Nephron (organoid): ENCODE data around the gene TPGS1.
"Not testable (repeated sequence)": the region's sequence is repeated elsewhere in the genome, so short reads cannot be mapped to it uniquely, and the experiment has no call there.

Experiments
- H3K27ac Mint-ChIP-seq, 3 experiments: 2 replicates each; pipeline ENCODE4 v1.8.0; 2020; ENCODE audit warnings: mixed read lengths in 3 of 3, mild to moderate bottlenecking in 2 of 3, moderate library complexity in 1 of 3
- H3K27me3 Mint-ChIP-seq: 2 replicates; pipeline ENCODE4 v1.8.0; 2021; ENCODE audit warnings: low read depth, mild to moderate bottlenecking, moderate library complexity, mixed read lengths
- H3K36me3 Mint-ChIP-seq: 2 replicates; pipeline ENCODE4 v1.8.0; 2020; ENCODE audit warnings: low read depth, mixed read lengths
- H3K4me1 Mint-ChIP-seq: 2 replicates; pipeline ENCODE4 v1.8.0; 2020; ENCODE audit warnings: mixed read lengths
- H3K4me3 Mint-ChIP-seq, 3 experiments: 2 replicates each; pipeline ENCODE4 v1.8.0; 2020; ENCODE audit warnings: mild to moderate bottlenecking in 3 of 3, mixed read lengths in 3 of 3, moderate library complexity in 2 of 3
- H3K9me3 Mint-ChIP-seq: 2 replicates; pipeline ENCODE4 v1.8.0; 2020; ENCODE audit warnings: mixed read lengths
- CTCF ChIP-seq, 3 experiments: fragments of 200-600 bp; sonication (generic); IDR thresholded peaks; one replicate each; pipeline ENCODE4 v1.5.0; 2021; ENCODE audit warnings: antibody characterized with exemption in 3 of 3; ENCODE audit not compliant: unreplicated experiment in 3 of 3

The TPGS1 gene

DNA sequence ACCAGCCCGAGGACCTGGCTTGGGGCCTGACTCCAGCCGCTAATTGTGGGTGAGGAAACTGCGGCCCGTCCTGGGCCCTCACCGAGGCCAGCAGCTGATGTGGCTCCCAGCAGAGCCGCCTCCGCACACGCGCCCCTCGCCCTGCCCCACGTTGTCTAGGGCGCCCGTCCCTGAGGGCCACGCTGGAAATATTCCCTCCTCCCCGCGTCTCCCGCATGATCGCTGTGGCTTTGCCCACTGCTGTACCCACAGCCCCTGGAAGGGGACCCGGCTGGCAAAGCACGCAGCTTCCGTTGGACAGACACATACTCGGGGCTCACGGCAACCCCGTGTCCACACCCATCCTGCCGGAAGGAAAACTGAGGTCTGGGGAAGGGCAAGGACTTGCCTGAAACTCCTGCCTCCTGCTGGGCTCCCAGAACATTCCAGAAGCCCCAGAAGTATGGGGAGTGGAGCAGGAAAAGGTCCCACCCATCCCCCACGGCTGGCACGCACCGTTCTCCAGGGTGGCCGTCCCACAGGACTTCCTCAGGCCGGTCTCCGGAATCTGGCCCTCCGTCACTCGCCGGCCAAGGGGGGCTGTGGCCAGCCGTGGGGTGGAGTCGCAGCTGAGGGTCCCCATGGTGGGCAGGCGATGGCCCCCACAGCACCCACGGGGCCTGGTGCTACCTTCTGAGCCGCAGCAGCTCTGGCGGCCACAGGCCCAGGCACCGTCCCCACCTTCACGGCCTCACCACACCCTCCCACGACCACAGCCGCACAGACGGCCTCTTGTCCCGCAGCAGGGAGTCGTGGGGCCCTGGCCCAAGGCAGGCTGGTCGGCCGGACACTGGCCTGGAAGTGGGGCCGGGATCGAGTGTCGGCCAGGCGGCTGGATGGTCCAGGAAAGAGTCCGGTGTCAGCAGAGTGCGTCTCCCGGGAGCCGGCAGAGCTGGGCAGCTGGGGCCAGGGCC, 32.9 kb upstream of the TPGS1 start:
- no peaks in the 10 kb centered on the region for H3K9me3 Mint-ChIP-seq
- peaks cover 5% of the 10 kb centered on the region for H3K4me1 Mint-ChIP-seq
- H3K27me3 Mint-ChIP-seq = peaks cover 13% of the 10 kb centered on the region
- no peak overlapping the region for H3K4me3 Mint-ChIP-seq
- no peaks in the 10 kb centered on the region for H3K36me3 Mint-ChIP-seq
- no peak overlapping the region for H3K27ac Mint-ChIP-seq
- TF ChIP-seq CTCF (IDR thresholded peaks at IDR 0.05; ENCODE audit: unreplicated experiment in 3 of 3) = no peak

GRCh38 chr19:475360-475759, 31.9 kb upstream of the TPGS1 start:
- peaks cover 2% of the 10 kb centered on the region for H3K9me3 Mint-ChIP-seq
- peaks cover under 1% of the 10 kb centered on the region for H3K36me3 Mint-ChIP-seq
- no peak for TF ChIP-seq CTCF (IDR thresholded peaks at IDR 0.05; ENCODE audit: unreplicated experiment in 3 of 3)
- H3K4me1 Mint-ChIP-seq = peaks cover 11% of the 10 kb centered on the region
- peaks cover 19% of the 10 kb centered on the region for H3K27me3 Mint-ChIP-seq
- no peak overlapping the region for H3K4me3 Mint-ChIP-seq
- H3K27ac Mint-ChIP-seq = no peak overlapping the region

- peaks cover 4% of the 10 kb centered on the region for H3K36me3 Mint-ChIP-seq
- H3K27ac Mint-ChIP-seq = peak overlapping the region in 2 of 3 experiments; percentile 27 to 37
- no peak for TF ChIP-seq CTCF (IDR thresholded peaks at IDR 0.05; ENCODE audit: unreplicated experiment in 3 of 3)
- peaks cover 11% of the 10 kb centered on the region for H3K4me1 Mint-ChIP-seq
- H3K9me3 Mint-ChIP-seq = peaks cover 7% of the 10 kb centered on the region
- peaks cover 27% of the 10 kb centered on the region for H3K27me3 Mint-ChIP-seq
- H3K4me3 Mint-ChIP-seq = peak overlapping the region in 1 of 3 experiments; percentile 6
Observed at GRCh38 chr19:478236-478903, 28.9 kb upstream of the TPGS1 start.

GRCh38 chr19:478976-479375, 28.3 kb upstream of the TPGS1 start:
- peaks cover 11% of the 10 kb centered on the region for H3K4me1 Mint-ChIP-seq
- no peak for TF ChIP-seq CTCF (IDR thresholded peaks at IDR 0.05; ENCODE audit: unreplicated experiment in 3 of 3)
- peak overlapping the region in 1 of 3 experiments; percentile 43 for H3K4me3 Mint-ChIP-seq
- H3K9me3 Mint-ChIP-seq = peaks cover 7% of the 10 kb centered on the region
- H3K36me3 Mint-ChIP-seq = peaks cover 4% of the 10 kb centered on the region
- peak overlapping the region in 2 of 3 experiments; percentile 27 to 37 for H3K27ac Mint-ChIP-seq
- H3K27me3 Mint-ChIP-seq = peaks cover 27% of the 10 kb centered on the region

DNA sequence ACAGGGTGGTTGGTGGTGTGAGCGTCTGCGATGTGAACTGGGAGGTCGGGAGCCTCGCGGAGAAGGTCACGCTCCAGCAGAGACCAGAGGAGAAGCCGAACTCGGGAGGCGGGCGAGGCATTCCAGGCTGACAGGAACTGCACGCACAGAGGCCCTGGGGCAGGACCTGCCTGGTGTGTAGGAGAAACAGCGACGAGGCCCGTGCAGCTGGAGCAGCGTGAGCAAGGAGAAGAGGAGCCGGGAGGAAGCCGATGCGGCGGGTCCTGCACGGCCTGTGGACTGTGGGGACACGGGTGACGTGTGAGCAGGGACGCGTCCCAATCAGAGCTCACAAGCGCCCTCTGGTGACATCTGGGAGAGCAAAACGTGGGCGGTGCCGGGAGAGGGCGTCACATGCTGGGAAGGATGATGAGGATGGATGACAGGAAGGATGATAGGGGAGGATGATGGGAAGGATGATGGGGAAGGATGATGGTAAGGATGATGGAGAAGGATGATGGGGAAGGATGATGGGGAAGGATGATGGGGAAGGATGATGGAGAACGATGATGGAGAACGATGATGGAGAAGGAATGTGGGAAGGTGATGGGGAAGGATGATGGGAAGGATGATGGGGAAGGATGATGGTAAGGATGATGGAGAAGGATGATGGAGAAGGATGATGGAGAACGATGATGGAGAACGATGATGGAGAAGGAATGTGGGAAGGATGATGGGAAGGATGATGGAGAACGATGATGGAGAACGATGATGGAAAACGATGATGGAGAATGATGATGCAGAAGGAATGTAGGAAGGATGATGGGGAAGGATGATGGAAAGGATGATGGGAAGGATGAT, 27.1 kb upstream of the TPGS1 start:
- Mint-ChIP-seq H3K4me3 (peak overlapping the region; percentile 44 to 74 (median 54)), H3K9me3 (peaks cover 7% of the 10 kb centered on the region), H3K27ac (peak overlapping the region in 2 of 3 experiments; percentile 62 to 92), H3K27me3 (peaks cover 24% of the 10 kb centered on the region), H3K4me1 (peaks cover 11% of the 10 kb centered on the region), H3K36me3 (peaks cover 4% of the 10 kb centered on the region)
- TF ChIP-seq CTCF (IDR thresholded peaks at IDR 0.05; ENCODE audit: unreplicated experiment in 3 of 3) = peak; percentile 59 to 75 (median 62)

DNA sequence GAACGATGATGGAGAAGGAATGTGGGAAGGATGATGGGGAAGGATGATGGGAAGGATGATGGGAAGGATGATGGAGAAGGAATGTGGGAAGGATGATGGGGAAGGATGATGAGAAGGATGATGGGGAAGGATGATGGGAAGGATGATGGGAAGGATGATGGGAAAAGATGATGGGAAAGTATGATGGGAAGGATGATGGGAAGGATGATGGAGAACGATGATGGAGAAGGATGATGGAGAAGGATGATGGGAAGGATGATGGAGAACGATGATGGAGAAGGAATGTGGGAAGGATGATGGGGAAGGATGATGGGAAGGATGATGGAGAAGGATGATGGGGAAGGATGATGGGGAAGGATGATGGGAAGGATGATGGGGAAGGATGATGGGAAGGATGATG, 26.2 kb upstream of the TPGS1 start:
- H3K9me3 Mint-ChIP-seq, H3K27ac Mint-ChIP-seq, H3K36me3 Mint-ChIP-seq: not testable (repeated sequence)
- H3K4me3 Mint-ChIP-seq = peak overlapping the region in 2 of 3 experiments; percentile 36 to 40
- H3K27me3 Mint-ChIP-seq = peaks cover 26% of the 10 kb centered on the region
- H3K4me1 Mint-ChIP-seq = peaks cover 15% of the 10 kb centered on the region
